ENCODE measurements around the gene RABGAP1L. TPM values are rescaled to one million over a fixed set of nuclear protein-coding genes. Genes with fewer than 3 reads are reported as not detected.
A peak's percentile ranks its signal among the peaks of the same experiment; 100 is the strongest.

The RABGAP1L gene
- total and polyA plus RNA-seq, 11 donors, result 18.6 to 195 (median 98.4) TPM

DNA sequence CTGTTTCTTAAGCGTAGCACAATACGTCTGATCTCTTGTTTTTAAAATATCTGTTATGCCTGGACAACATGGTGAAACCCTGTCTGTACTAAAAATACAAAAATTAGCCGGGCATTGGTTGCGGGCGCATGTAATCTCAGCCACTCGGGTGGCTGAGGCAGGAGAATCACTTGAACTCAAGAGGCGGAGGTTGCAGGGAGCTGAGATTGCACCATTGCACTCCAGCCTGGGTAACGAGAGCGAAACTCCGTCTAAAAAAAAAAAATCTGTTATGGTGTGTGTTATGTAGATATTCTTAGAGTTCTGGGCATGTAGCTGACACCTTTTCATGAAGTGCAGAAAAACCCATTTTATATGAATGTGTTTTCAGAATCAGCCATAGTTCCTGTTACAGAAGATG, 38.2 kb downstream of the RABGAP1L start:
- H3K4me3 ChIP-seq, result peak overlapping the region in 2 of 12 donors; percentile 4 to 19
- H3K36me3 ChIP-seq, result peaks cover 0 to 4% (median 0%) of the 10 kb centered on the region in 9 donors
- DNase-seq (peak in 3 of 5 donors; percentile 18 to 46 (median 34)), ATAC-seq (peak in 3 of 4 donors; percentile 39 to 56 (median 49))
- TF ChIP-seq POLR2A (IDR thresholded peaks at IDR 0.05), result no peak
- TF ChIP-seq, protein P1, sequence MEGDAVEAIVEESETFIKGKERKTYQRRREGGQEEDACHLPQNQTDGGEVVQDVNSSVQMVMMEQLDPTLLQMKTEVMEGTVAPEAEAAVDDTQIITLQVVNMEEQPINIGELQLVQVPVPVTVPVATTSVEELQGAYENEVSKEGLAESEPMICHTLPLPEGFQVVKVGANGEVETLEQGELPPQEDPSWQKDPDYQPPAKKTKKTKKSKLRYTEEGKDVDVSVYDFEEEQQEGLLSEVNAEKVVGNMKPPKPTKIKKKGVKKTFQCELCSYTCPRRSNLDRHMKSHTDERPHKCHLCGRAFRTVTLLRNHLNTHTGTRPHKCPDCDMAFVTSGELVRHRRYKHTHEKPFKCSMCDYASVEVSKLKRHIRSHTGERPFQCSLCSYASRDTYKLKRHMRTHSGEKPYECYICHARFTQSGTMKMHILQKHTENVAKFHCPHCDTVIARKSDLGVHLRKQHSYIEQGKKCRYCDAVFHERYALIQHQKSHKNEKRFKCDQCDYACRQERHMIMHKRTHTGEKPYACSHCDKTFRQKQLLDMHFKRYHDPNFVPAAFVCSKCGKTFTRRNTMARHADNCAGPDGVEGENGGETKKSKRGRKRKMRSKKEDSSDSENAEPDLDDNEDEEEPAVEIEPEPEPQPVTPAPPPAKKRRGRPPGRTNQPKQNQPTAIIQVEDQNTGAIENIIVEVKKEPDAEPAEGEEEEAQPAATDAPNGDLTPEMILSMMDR (IDR thresholded peaks at IDR 0.05), result no peak
- H3K9me3 ChIP-seq, result no peaks in the 10 kb centered on the region
- H3K27ac ChIP-seq, result peak overlapping the region in 7 of 12 donors; percentile 17 to 64 (median 30)
- no peaks in the 10 kb centered on the region for H3K27me3 ChIP-seq
- intact Hi-C loops (cut with DNase I), result loop anchor here in 2 of 10 donors (5.0 kb wide), 2 partner anchors 35 to 600 kb away; no protein-coding TSS in a partner anchor
- WGBS, 4 donors, result 57 to 83% (median 76%) methylated on average over 10 of the region's 10 CpGs
- H3K4me1 ChIP-seq, result peaks cover 0 to 23% (median 5%) of the 10 kb centered on the region in 12 donors

DNA sequence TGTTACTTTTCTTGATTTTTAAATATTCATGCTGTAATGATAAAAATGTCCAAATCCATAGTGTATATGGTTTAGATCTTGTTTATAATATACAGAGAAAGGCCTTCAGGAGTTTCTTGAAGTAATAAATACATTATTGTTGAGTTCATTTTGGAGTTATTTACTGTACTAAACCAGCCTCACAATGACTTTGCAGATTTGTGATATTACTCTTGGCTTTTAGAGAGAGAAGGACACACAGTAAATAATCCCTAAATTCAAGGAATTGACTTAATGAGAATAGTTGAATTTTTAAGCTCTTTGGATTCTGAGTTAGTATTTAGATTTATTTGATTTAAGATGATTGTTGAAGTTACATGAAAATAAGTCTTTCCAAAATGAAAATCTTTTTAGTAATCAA, 38.9 kb downstream of the RABGAP1L start:
- DNase-seq (no peak), ATAC-seq (no peak)
- peaks cover 0 to 4% (median 0%) of the 10 kb centered on the region in 12 donors for H3K9me3 ChIP-seq
- intact Hi-C loops (cut with DNase I), result loop anchor here in 2 of 10 donors (5.0 kb wide), 2 partner anchors 36 to 599 kb away; no protein-coding TSS in a partner anchor
- no peak for TF ChIP-seq POLR2A (IDR thresholded peaks at IDR 0.05)
- TF ChIP-seq, protein P1 (IDR thresholded peaks at IDR 0.05), result no peak
- peak overlapping the region in 1 of 12 donors; percentile 28 for H3K27ac ChIP-seq
- H3K36me3 ChIP-seq, result peaks cover 0 to 4% (median 0%) of the 10 kb centered on the region in 9 donors
- H3K4me3 ChIP-seq, result no peak overlapping the region
- H3K4me1 ChIP-seq, result peaks cover 0 to 23% (median 5%) of the 10 kb centered on the region in 12 donors
- no peaks in the 10 kb centered on the region for H3K27me3 ChIP-seq

DNA sequence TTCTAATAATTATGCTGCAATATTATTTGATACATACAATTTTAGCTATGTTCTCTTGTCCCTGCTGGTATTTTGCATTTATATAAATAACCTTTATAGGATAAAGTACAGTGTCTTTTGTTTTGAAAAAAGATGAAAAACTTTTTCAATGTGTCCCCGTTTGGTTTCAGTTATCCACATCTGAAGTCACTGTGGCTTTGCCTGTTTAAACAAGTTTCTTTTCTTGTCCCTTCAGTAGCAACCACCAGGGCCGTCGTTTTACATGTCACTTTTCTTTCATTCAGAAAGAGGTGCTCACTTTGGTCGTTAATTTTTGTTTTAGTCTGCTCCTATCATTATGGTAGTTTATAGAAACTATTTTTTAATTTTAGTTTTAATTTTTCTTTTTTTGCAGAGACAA, 41.4 kb downstream of the RABGAP1L start:
- 63 to 79% (median 73%) methylated on average over 4 of the region's 4 CpGs for WGBS, 4 donors
- Histone ChIP-seq H3K9me3 (peaks cover 0 to 11% (median 0%) of the 10 kb centered on the region in 12 donors), H3K4me3 (no peak overlapping the region), H3K27ac (no peak overlapping the region), H3K27me3 (no peaks in the 10 kb centered on the region), H3K36me3 (peaks cover 0 to 4% (median 0%) of the 10 kb centered on the region in 9 donors), H3K4me1 (peaks cover 0 to 41% (median 8%) of the 10 kb centered on the region in 12 donors)
- TF ChIP-seq, protein P1 (IDR thresholded peaks at IDR 0.05), result no peak
- TF ChIP-seq POLR2A (IDR thresholded peaks at IDR 0.05), result no peak
- no peak for ATAC-seq
- intact Hi-C loops (cut with DNase I), result no loop called here
- no peak for DNase-seq

DNA sequence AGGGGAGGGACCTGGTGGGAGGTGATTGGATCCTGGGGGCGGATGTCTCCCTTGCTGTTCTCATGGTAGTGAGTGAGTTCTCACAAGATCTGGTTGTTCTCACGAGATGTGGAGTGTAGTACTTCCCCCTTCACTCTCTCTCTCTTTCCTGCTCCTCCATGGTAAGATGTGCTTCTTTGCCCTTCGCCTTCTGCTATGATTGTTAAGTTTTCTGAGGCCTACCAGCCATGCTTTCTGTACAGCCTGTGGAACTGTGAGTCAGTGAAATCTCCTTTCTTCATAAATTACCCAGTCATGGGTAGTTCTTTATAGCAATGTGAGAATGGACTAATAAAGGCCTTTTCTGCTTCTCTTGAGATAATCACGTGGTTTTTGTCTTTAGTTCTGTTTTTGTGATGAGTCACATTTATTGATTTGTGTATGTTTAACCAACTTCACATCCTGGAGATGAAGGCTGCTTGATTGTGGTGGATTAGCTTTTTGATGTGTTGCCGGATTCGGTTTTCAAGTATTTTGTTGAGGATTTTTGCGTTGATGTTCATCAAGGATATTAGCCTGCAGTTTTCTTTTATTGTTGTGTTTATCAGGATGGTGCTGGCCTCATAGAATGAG, 45.5 kb downstream of the RABGAP1L start:
- peaks cover 0 to 4% (median 0%) of the 10 kb centered on the region in 9 donors for H3K36me3 ChIP-seq
- H3K9me3 ChIP-seq, result peaks cover 0 to 11% (median 0%) of the 10 kb centered on the region in 12 donors
- H3K4me3 ChIP-seq, result no peak overlapping the region
- whole genome bisulfite sequencing, 4 donors, result 88 to 92% (median 89%) methylated on average over 7 of the region's 7 CpGs
- H3K4me1 ChIP-seq, result peaks cover 0 to 52% (median 18%) of the 10 kb centered on the region in 12 donors
- H3K27me3 ChIP-seq, result no peaks in the 10 kb centered on the region
- intact Hi-C loops (cut with DNase I), result loop anchor here in 3 of 10 donors (5.0 kb wide), 2 partner anchors 38 to 48 kb away; partner anchors contain the start of gene RABGAP1L (in 1 of the 3)
- ATAC-seq (no peak), DNase-seq (no peak)
- peak overlapping the region in 10 of 12 donors; percentile 13 to 70 (median 40) for H3K27ac ChIP-seq
- TF ChIP-seq POLR2A (IDR thresholded peaks at IDR 0.05), result no peak
- TF ChIP-seq, protein P1 (IDR thresholded peaks at IDR 0.05), result no peak
